Ovary (tissue), 3 donors: ENCODE results near the gene EFNA3.

Experiments
- CTCF ChIP-seq, 3 donors: fragments of 450-650 bp in 2 of 3; fragments of 200-600 bp in 1 of 3; IDR thresholded peaks; one replicate each; pipeline versions ENCODE4 v1.5.1 to v1.8.0; 2016 to 2022; ENCODE audit warnings: antibody characterized with exemption in 3 of 3, mild to moderate bottlenecking in 1 of 3
- EP300 ChIP-seq: sonication (generic); formaldehyde crosslinking; IDR thresholded peaks from one replicate; pipeline ENCODE4 v1.6.1; 2017; ENCODE audit warnings: antibody characterized with exemption
- POLR2A ChIP-seq: fragments of 450-650 bp; IDR thresholded peaks from one replicate; pipeline ENCODE4 v1.6.1; 2017; ENCODE audit warnings: antibody characterized with exemption, mild to moderate bottlenecking, moderate library complexity
- donor health status: DM: no; HTN: no; CAD: no.

GRCh38 chr1:155079487-155080311, 1.1 kb downstream of the EFNA3 start:
- no peak for TF ChIP-seq POLR2A
- no peak for TF ChIP-seq CTCF (IDR thresholded peaks at IDR 0.05)
- no peak for TF ChIP-seq EP300
